H1 (cell line): ENCODE data around the gene STAMBP. TPM values are rescaled to one million over a fixed set of nuclear protein-coding genes. Genes with fewer than 3 reads are reported as not detected.

Experiments used
- CTCF ChIA-PET: fragments of 300-600 bp; sonication (Branson Sonifier 250); formaldehyde crosslinking; loops from one replicate; lab custom pipeline; 2021; ENCODE audit not compliant: partially characterized antibody; lab: Charles Lee
- POLR2A ChIA-PET: fragments of 300-600 bp; sonication (Branson Sonifier 250); formaldehyde crosslinking; loops from one replicate; lab custom pipeline; 2021; ENCODE audit warnings: inconsistent platforms; ENCODE audit not compliant: partially characterized antibody; lab: Charles Lee
- DNase-seq, 2 experiments: peaks; one replicate each; pipeline versions ENCODE4 v3.0.0 to v3.0.0-alpha.2; 2010 to 2022; ENCODE audit warnings: low spot score in 2 of 2, low read depth in 1 of 2, mixed read lengths in 1 of 2
- FAIRE-seq: peaks from 2 replicates; lab custom pipeline; 2011; peaks lifted over from hg19 to GRCh38; lab: Jason Lieb, UNC
- H2AFZ ChIP-seq: 2 replicates; pipeline ENCODE4 v1.8.1; 2012; ENCODE audit warnings: low read length, inconsistent platforms
- H2AK5ac ChIP-seq: 2 replicates; pipeline ENCODE4 v1.6.1; 2013; ENCODE audit warnings: low read depth, low read length
- H2BK120ac ChIP-seq: replicated peaks from 2 replicates; pipeline ENCODE3; 2013; ENCODE audit warnings: low read depth, low read length, inconsistent platforms
- H2BK12ac ChIP-seq: 2 replicates; pipeline ENCODE4 v1.6.1; 2013; ENCODE audit warnings: low read depth, low read length
- H2BK15ac ChIP-seq: 2 replicates; pipeline ENCODE4 v1.6.1; 2013; ENCODE audit warnings: low read length
- H2BK20ac ChIP-seq: 2 replicates; pipeline ENCODE4 v1.6.1; 2013; ENCODE audit warnings: low read length
- H2BK5ac ChIP-seq: 2 replicates; pipeline ENCODE4 v1.6.1; 2013; ENCODE audit warnings: low read depth, low read length
- H3K14ac ChIP-seq: 2 replicates; pipeline ENCODE4 v1.6.1; 2013; ENCODE audit warnings: inconsistent platforms; ENCODE audit not compliant: insufficient read length
- H3K18ac ChIP-seq: 2 replicates; pipeline ENCODE4 v1.6.1; 2013; ENCODE audit warnings: low read length; ENCODE audit errors: extremely low read depth
- H3K23ac ChIP-seq: 2 replicates; pipeline ENCODE4 v1.6.1; 2013; ENCODE audit warnings: inconsistent platforms; ENCODE audit not compliant: insufficient read length
- H3K23me2 ChIP-seq: 2 replicates; pipeline ENCODE4 v1.6.1; 2013; ENCODE audit warnings: low read depth, low read length
- H3K27ac ChIP-seq: 2 replicates; pipeline ENCODE4 v1.6.1; 2011; ENCODE audit warnings: low read depth, low read length, inconsistent platforms
- H3K27me3 ChIP-seq, 4 experiments: replicated peaks in 1 of 4; 1 replicate in 1 of 4; 2 replicates in 3 of 4; pipeline versions ENCODE4 v1.6.1 to v1.8.1; 2011 to 2013; ENCODE audit warnings: low read length in 3 of 4, mild to moderate bottlenecking in 3 of 4, inconsistent platforms in 2 of 4, mixed read lengths in 2 of 4, moderate library complexity in 1 of 4; ENCODE audit not compliant: control insufficient read depth in 3 of 4, insufficient read depth in 3 of 4; ENCODE audit errors: extremely low read depth in 1 of 4
- H3K36me3 ChIP-seq, 4 experiments: 2 replicates each; pipeline versions ENCODE4 v1.6.1 to v1.8.1; 2011 to 2013; ENCODE audit warnings: mild to moderate bottlenecking in 4 of 4, low read length in 3 of 4, moderate library complexity in 2 of 4, control low read depth in 1 of 4, inconsistent platforms in 1 of 4; ENCODE audit not compliant: insufficient read depth in 4 of 4, control insufficient read depth in 2 of 4
- H3K4ac ChIP-seq: replicated peaks from 2 replicates; pipeline ENCODE3; 2013; ENCODE audit warnings: low read length, low read depth, mixed read lengths, inconsistent platforms; ENCODE audit not compliant: insufficient read length
- H3K4me1 ChIP-seq, 4 experiments: replicated peaks in 1 of 4; 1 replicate in 1 of 4; 2 replicates in 3 of 4; pipeline versions ENCODE4 v1.6.1 to v1.8.1; 2011 to 2013; ENCODE audit warnings: low read length in 3 of 4, inconsistent platforms in 2 of 4, mixed read lengths in 1 of 4; ENCODE audit not compliant: insufficient read depth in 4 of 4, control insufficient read depth in 3 of 4
- H3K4me2 ChIP-seq, 2 experiments: 2 replicates each; pipeline versions ENCODE4 v1.6.1 to v1.8.1; 2011 to 2013; ENCODE audit warnings: low read depth in 2 of 2, low read length in 2 of 2, control low read depth in 1 of 2, inconsistent platforms in 1 of 2, mild to moderate bottlenecking in 1 of 2; ENCODE audit not compliant: insufficient read depth in 1 of 2
- H3K4me3 ChIP-seq, 4 experiments: fragments of 200-600, 300-600 bp in 1 of 4; sonication (generic), shearing (Covaris generic), sonication (Bioruptor Twin) in 1 of 4; 2 replicates each; pipeline versions ENCODE4 v1.5.1 to v1.8.1; 2011 to 2016; ENCODE audit warnings: low read length in 4 of 4, low read depth in 3 of 4, control low read depth in 2 of 4, inconsistent platforms in 2 of 4, mild to moderate bottlenecking in 2 of 4, mixed read lengths in 1 of 4, moderate library complexity in 1 of 4; ENCODE audit not compliant: insufficient read depth in 2 of 4; ENCODE audit errors: extremely low read depth in 1 of 4
- H3K56ac ChIP-seq: replicated peaks from 2 replicates; pipeline ENCODE3; 2013; ENCODE audit warnings: low read depth, mild to moderate bottlenecking, mixed read lengths, low read length, inconsistent platforms; ENCODE audit not compliant: insufficient read length
- H3K79me1 ChIP-seq: 2 replicates; pipeline ENCODE4 v1.6.1; 2013; ENCODE audit warnings: low read depth, low read length, control low read depth
- H3K79me2 ChIP-seq, 2 experiments: 2 replicates each; pipeline versions ENCODE4 v1.6.1 to v1.8.1; 2012 to 2013; ENCODE audit warnings: low read length in 2 of 2, mild to moderate bottlenecking in 2 of 2, inconsistent platforms in 1 of 2; ENCODE audit not compliant: insufficient read depth in 2 of 2, control insufficient read depth in 1 of 2
- H3K9ac ChIP-seq, 4 experiments: replicated peaks in 1 of 4; 1 replicate in 1 of 4; 2 replicates in 3 of 4; pipeline versions ENCODE4 v1.6.1 to v1.8.1; 2011 to 2013; ENCODE audit warnings: low read depth in 3 of 4, low read length in 3 of 4, control low read depth in 2 of 4, mild to moderate bottlenecking in 2 of 4, moderate library complexity in 2 of 4, inconsistent platforms in 1 of 4; ENCODE audit errors: extremely low read depth in 1 of 4
- H3K9me3 ChIP-seq, 2 experiments: 2 replicates each; pipeline versions ENCODE4 v1.6.1 to v1.8.1; 2012 to 2013; ENCODE audit warnings: mild to moderate bottlenecking in 2 of 2, moderate library complexity in 2 of 2, control low read depth in 1 of 2, inconsistent platforms in 1 of 2, low read depth in 1 of 2, low read length in 1 of 2, mixed read lengths in 1 of 2; ENCODE audit not compliant: insufficient read depth in 2 of 2
- H4K20me1 ChIP-seq, 2 experiments: replicated peaks in 1 of 2; 2 replicates each; pipeline versions ENCODE3 to v1.8.1; 2011 to 2013; ENCODE audit warnings: inconsistent platforms in 2 of 2, low read length in 2 of 2, mild to moderate bottlenecking in 1 of 2; ENCODE audit not compliant: insufficient read depth in 2 of 2, control insufficient read depth in 1 of 2
- H4K5ac ChIP-seq: 2 replicates; pipeline ENCODE4 v1.6.1; 2013; ENCODE audit warnings: low read length, low read depth, mixed read lengths, inconsistent platforms; ENCODE audit not compliant: insufficient read length
- H4K8ac ChIP-seq: 2 replicates; pipeline ENCODE4 v1.8.0; 2013; ENCODE audit warnings: mild to moderate bottlenecking, moderate library complexity, low read length, inconsistent platforms; ENCODE audit not compliant: insufficient read depth; ENCODE audit errors: extremely low read depth
- H4K91ac ChIP-seq: replicated peaks from 2 replicates; pipeline ENCODE3; 2013; ENCODE audit warnings: low read length, mixed read lengths, inconsistent platforms; ENCODE audit not compliant: insufficient read length
- KDM5A ChIP-seq: fragments of 200-600 bp; IDR thresholded peaks from 2 replicates; pipeline ENCODE4 v1.7.1; 2012; ENCODE audit warnings: mild to moderate bottlenecking, low read length, inconsistent platforms, mixed read lengths
- NRF1 ChIP-seq: IDR thresholded peaks from 2 replicates; pipeline ENCODE4 v1.6.1; 2011; ENCODE audit warnings: mild to moderate bottlenecking, low read depth, low read length, improper control_type of control experiment
- POLR2AphosphoS5 ChIP-seq: IDR thresholded peaks from 2 replicates; pipeline ENCODE4 v1.6.1; 2011; ENCODE audit warnings: low read depth, low read length
- RAD21 ChIP-seq, 2 experiments: IDR thresholded peaks in 1 of 2; conservative IDR thresholded peaks in 1 of 2; 2 replicates each; pipeline ENCODE4 v1.6.1; 2011; ENCODE audit warnings: low read depth in 2 of 2, low read length in 2 of 2, improper control_type of control experiment in 1 of 2, inconsistent platforms in 1 of 2, mild to moderate bottlenecking in 1 of 2, moderate library complexity in 1 of 2
- RBBP5 ChIP-seq: IDR thresholded peaks from 2 replicates; pipeline ENCODE4 v1.7.1; 2012; ENCODE audit warnings: low read depth, mild to moderate bottlenecking, inconsistent platforms, low read length, moderate library complexity, borderline replicate concordance
- RFX5 ChIP-seq: IDR thresholded peaks from 2 replicates; pipeline ENCODE4 v1.6.1; 2011; ENCODE audit warnings: low read depth, low read length, improper control_type of control experiment, borderline replicate concordance
- SP2 ChIP-seq: IDR thresholded peaks from 2 replicates; pipeline ENCODE4 v1.6.1; 2012; ENCODE audit warnings: mild to moderate bottlenecking, low read length, inconsistent platforms
- TAF1 ChIP-seq: IDR thresholded peaks from 2 replicates; pipeline ENCODE4 v1.6.1; 2011; ENCODE audit warnings: mild to moderate bottlenecking, low read depth, low read length
- YY1 ChIP-seq: IDR thresholded peaks from 2 replicates; pipeline ENCODE4 v1.6.1; 2011; ENCODE audit warnings: low read depth, mild to moderate bottlenecking, low read length
- ZNF274 ChIP-seq: IDR thresholded peaks from 2 replicates; pipeline ENCODE4 v1.7.0; 2012; ENCODE audit warnings: low read length, borderline replicate concordance; ENCODE audit errors: extremely low read depth
- WGBS, 2 experiments: shearing (Covaris generic) in 1 of 2; methylation state at CpG; one replicate each; pipeline versions ENCODE4 v1.1.6 to v1.1.7; 2013 to 2015; ENCODE audit warnings: low lambda C conversion rate in 2 of 2, mixed read lengths in 2 of 2, inconsistent platforms in 1 of 2, low coverage in 1 of 2, missing lambda C conversion rate in 1 of 2; ENCODE audit not compliant: insufficient replicate concordance in 2 of 2, insufficient coverage in 1 of 2, insufficient read length in 1 of 2; ENCODE audit errors: extremely low coverage in 1 of 2, missing lambda C conversion rate in 1 of 2; 5-methylcytosine and 5-hydroxymethylcytosine counted together
- polyA plus RNA-seq, 7 experiments: library from polyadenylated mRNA; depleted of rRNA in 3 of 7; stranded (reverse) in 5 of 7; unstranded in 2 of 7; fragments of >200 nt in 5 of 7; fragments of 200-250 nt in 2 of 7; gene quantifications; 1 replicate in 5 of 7; 2 replicates in 1 of 7; 4 replicates in 1 of 7; pipeline versions ENCODE4 v1.2.1 to v1.2.3, GENCODE V29; 2011 to 2013; ENCODE audit warnings: missing spikeins in 2 of 7, mixed read lengths in 2 of 7
- total RNA-seq: library from RNA; stranded (reverse); fragmentation: NEBNext Ultra II Directional; extraction: Animal tissue kit (Norgen Biotek cat#: 25700); gene quantifications from 2 replicates; pipeline ENCODE4 v1.2.1, GENCODE V29; 2021
- TF ChIP-seq, protein P1 (sequence below): IDR thresholded peaks from 2 replicates; pipeline ENCODE4 v1.6.1; 2012; ENCODE audit warnings: inconsistent platforms

Gene STAMBP
- total and polyA plus RNA-seq, 2 of the 8 experiments (the other 6 are each of a cell fraction or from before 2014, with no cell fraction given), result 35.8 to 49.7 TPM

DNA sequence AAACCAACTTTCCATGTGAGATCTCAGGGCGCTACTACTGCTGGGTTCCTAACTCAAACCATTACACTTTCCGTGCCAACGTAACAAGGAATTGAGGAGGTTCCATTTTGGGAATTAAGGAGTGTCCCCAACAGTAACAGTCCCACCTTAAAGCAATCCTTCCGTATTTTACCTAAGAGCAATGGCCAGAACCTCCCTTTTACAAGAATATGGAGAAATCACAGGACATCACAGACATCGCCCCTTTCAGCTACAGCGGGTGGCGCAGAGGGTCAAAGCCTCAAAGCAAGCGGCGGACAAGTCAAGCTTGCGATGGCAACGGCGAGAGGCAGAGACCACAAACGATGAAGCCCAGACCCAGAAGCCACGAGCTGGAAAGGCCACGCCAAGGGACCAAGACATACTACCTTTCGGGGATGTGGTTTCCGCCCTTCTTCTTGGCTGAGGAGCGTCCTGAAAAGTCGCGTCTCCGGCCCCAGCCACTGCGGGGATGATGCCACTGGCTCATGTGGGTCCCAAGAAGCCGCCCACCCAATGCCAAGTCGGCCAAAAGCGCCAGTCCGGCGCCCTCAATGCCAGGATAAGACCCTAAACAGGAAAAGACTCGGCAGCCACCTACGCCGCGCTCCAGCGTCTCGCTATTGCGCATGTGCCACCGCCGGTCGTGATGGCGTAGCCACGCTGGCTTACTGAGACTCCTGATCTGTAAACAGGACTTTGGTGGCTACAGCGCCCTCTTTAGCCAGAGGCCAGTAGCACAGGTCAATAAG lies 49.1 kb upstream of the STAMBP start, which contains the start of gene DUSP11:
DUSP11 (minus strand) TSS at position 637 of the 770 bp plus-strand sequence; CDS start at position 508, 129 bp downstream.
- Histone ChIP-seq H3K36me3 (peaks cover 3 to 13% (median 6%) of the 10 kb centered on the region in 4 experiments; a peak in 3 of 8 replicates), H4K91ac (peak within 1 kb of the TSS; percentile 49), H3K56ac (peak within 1 kb of the TSS; percentile 0), H2BK12ac (peak within 1 kb of the TSS; percentile 91; the same call in 1 of the 2 replicates), H3K23me2 (peaks cover 7% of the 10 kb centered on the region), H3K4me2 (peak within 1 kb of the TSS; percentile 54 to 82), H2BK15ac (no peak within 1 kb of the TSS), H3K4me1 (no peaks in the 10 kb centered on the region; a peak in 1 of 7 replicates), H3K4me3 (peak within 1 kb of the TSS; percentile 68 to 99 (median 94)), H3K23ac (no peak within 1 kb of the TSS), H3K79me2 (peaks cover 0 to 17% of the 10 kb centered on the region in 2 experiments; a peak in 2 of 4 replicates), H3K27ac (peak within 1 kb of the TSS; percentile 85), H2BK5ac (peak within 1 kb of the TSS; percentile 87), H3K27me3 (no peaks in the 10 kb centered on the region), H4K5ac (no peak within 1 kb of the TSS), H3K9me3 (no peaks in the 10 kb centered on the region), H3K14ac (no peak within 1 kb of the TSS), H3K4ac (no peak within 1 kb of the TSS), H4K20me1 (no peaks in the 10 kb centered on the region), H2AK5ac (no peak within 1 kb of the TSS), H2AFZ (peak within 1 kb of the TSS; percentile 96), H3K18ac (peak within 1 kb of the TSS; percentile 54; the same call in 1 of the 2 replicates), H3K9ac (peak within 1 kb of the TSS; percentile 67 to 95 (median 88)), H3K79me1 (0 out of 2 replicates have a peak, but pooled peaks cover 3% of the 10 kb centered on the region), H4K8ac (peak within 1 kb of the TSS; percentile 79; the same call in 1 of the 2 replicates), H2BK120ac (no peak within 1 kb of the TSS), H2BK20ac (no peak within 1 kb of the TSS)
- WGBS, 2 experiments, result 2% methylated on average over 40 of the region's 40 CpGs; no CpG with 5 or more reads in 1 of the 2 experiments
- DNase-seq (peak; percentile 93 to 99), FAIRE-seq (no peak)
- ChIA-PET POLR2A (no interaction called here), CTCF (interaction anchor here (0.6 to 1.1 kb wide), 3 partner anchors 30 to 48 kb away, joined by 3 to 4 read pairs (median 4); no protein-coding TSS in a partner anchor)
- TF ChIP-seq RFX5 (no peak), ZNF274 (no peak), RBBP5 (peak; percentile 81), TAF1 (peak; percentile 83), RAD21 (IDR thresholded peaks at IDR 0.05 in 1 of 2, conservative IDR thresholded peaks at IDR 0.05 in 1 of 2; ENCODE audit: low read depth in 2 of 2, low read length in 2 of 2) (peak; percentile 44 to 54), KDM5A (no peak; the same call in 1 of the 2 replicates), SP2 (no peak), YY1 (peak; percentile 81), POLR2AphosphoS5 (peak; percentile 80), NRF1 (peak; percentile 62)
- TF ChIP-seq, protein P1, sequence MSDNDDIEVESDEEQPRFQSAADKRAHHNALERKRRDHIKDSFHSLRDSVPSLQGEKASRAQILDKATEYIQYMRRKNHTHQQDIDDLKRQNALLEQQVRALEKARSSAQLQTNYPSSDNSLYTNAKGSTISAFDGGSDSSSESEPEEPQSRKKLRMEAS, result peak; percentile 82
